ENCODE results near the gene GDF10. TPM values are rescaled to one million over a fixed set of nuclear protein-coding genes. Genes with fewer than 3 reads are reported as not detected.

The GDF10 gene
- total and polyA plus RNA-seq, 2 of the 8 experiments (the other 6 are each of a cell fraction or from before 2014, with no cell fraction given) = 0.19 to 0.32 TPM

- no peak overlapping the region for H4K8ac ChIP-seq (ENCODE audit: extremely low read depth, insufficient read depth, low read length)
- H3K4ac ChIP-seq (replicated peaks; ENCODE audit: insufficient read length, low read depth, low read length) = no peak overlapping the region
- H2BK15ac ChIP-seq (ENCODE audit: low read length) = no peak overlapping the region
- H3K27me3 ChIP-seq (replicated peaks in 1 of 4; ENCODE audit: control insufficient read depth in 3 of 4, extremely low read depth in 1 of 4, insufficient read depth in 3 of 4, low read length in 3 of 4) = no peaks in the 10 kb centered on the region
- no peaks in the 10 kb centered on the region for H3K23me2 ChIP-seq (ENCODE audit: low read depth, low read length)
- no peak overlapping the region for H3K56ac ChIP-seq (replicated peaks; ENCODE audit: insufficient read length, low read depth, low read length)
- H3K4me1 ChIP-seq (replicated peaks in 1 of 4; ENCODE audit: control insufficient read depth in 3 of 4, insufficient read depth in 4 of 4, low read length in 3 of 4) = no peaks in the 10 kb centered on the region
- ChIA-PET CTCF (ENCODE audit: partially characterized antibody) (interaction anchor here (0.9 to 1.2 kb wide), 2 partner anchors 102 to 205 kb away, joined by 3 to 4 read pairs; no protein-coding TSS in a partner anchor), POLR2A (ENCODE audit: partially characterized antibody) (interaction anchor here (1.0 kb wide), 1 partner anchor 26 kb away, joined by 3 read pairs; no protein-coding TSS in a partner anchor)
- H3K4me3 ChIP-seq (ENCODE audit: extremely low read depth in 1 of 4, insufficient read depth in 2 of 4, low read depth in 3 of 4, low read length in 4 of 4) = no peak overlapping the region
- no peaks in the 10 kb centered on the region for H4K20me1 ChIP-seq (replicated peaks in 1 of 2; ENCODE audit: control insufficient read depth in 1 of 2, insufficient read depth in 2 of 2, low read length in 2 of 2)
- H2BK12ac ChIP-seq (ENCODE audit: low read depth, low read length) = no peak overlapping the region
- DNase-seq (ENCODE audit: low read depth in 1 of 2, low spot score in 2 of 2) = peak in 1 of 2 experiments; percentile 31
- H3K14ac ChIP-seq (ENCODE audit: insufficient read length) = no peak overlapping the region
- H2AK5ac ChIP-seq (ENCODE audit: low read depth, low read length) = no peak overlapping the region
- no peak overlapping the region for H3K23ac ChIP-seq (ENCODE audit: insufficient read length)
- WGBS, 2 experiments (ENCODE audit: extremely low coverage in 1 of 2, insufficient coverage in 1 of 2, insufficient read length in 1 of 2, insufficient replicate concordance in 2 of 2, low coverage in 1 of 2, low lambda C conversion rate in 2 of 2, missing lambda C conversion rate in 1 of 2) = 92% methylated on average over 7 of the region's 10 CpGs; no CpG with 5 or more reads in 1 of the 2 experiments
- H3K79me2 ChIP-seq (ENCODE audit: control insufficient read depth in 1 of 2, insufficient read depth in 2 of 2, low read length in 2 of 2) = no peaks in the 10 kb centered on the region
- H3K36me3 ChIP-seq (ENCODE audit: control insufficient read depth in 2 of 4, insufficient read depth in 4 of 4, low read length in 3 of 4) = no peaks in the 10 kb centered on the region
- no peaks in the 10 kb centered on the region for H3K9me3 ChIP-seq (ENCODE audit: insufficient read depth in 2 of 2, low read depth in 1 of 2, low read length in 1 of 2)
- no peak overlapping the region for H4K91ac ChIP-seq (replicated peaks; ENCODE audit: insufficient read length, low read length)
- no peak for FAIRE-seq
- H2BK20ac ChIP-seq (ENCODE audit: low read length) = no peak overlapping the region
- H4K5ac ChIP-seq (ENCODE audit: insufficient read length, low read depth, low read length) = no peak overlapping the region
- no peak overlapping the region for H3K18ac ChIP-seq (ENCODE audit: extremely low read depth, low read length)
- no peak overlapping the region for H3K4me2 ChIP-seq (ENCODE audit: insufficient read depth in 1 of 2, low read depth in 2 of 2, low read length in 2 of 2)
- no peak overlapping the region for H2BK5ac ChIP-seq (ENCODE audit: low read depth, low read length)
- H2AFZ ChIP-seq (ENCODE audit: low read length) = no peak overlapping the region
- no peaks in the 10 kb centered on the region for H3K79me1 ChIP-seq (ENCODE audit: low read depth, low read length)
- no peak overlapping the region for H2BK120ac ChIP-seq (replicated peaks; ENCODE audit: low read depth, low read length)
- no peak overlapping the region for H3K27ac ChIP-seq (ENCODE audit: low read depth, low read length)
- H3K9ac ChIP-seq (replicated peaks in 1 of 4; ENCODE audit: extremely low read depth in 1 of 4, low read depth in 3 of 4, low read length in 3 of 4) = no peak overlapping the region
- TF ChIP-seq KDM4A (IDR thresholded peaks at IDR 0.05; ENCODE audit: low read depth, low read length, severe bottlenecking) (no peak), CREB1 (IDR thresholded peaks at IDR 0.05) (no peak), YY1 (IDR thresholded peaks at IDR 0.05; ENCODE audit: low read depth, low read length) (no peak), SIRT6 (IDR thresholded peaks at IDR 0.05; ENCODE audit: low read length) (no peak)
Measured at GRCh38 chr10:47253030-47253637, 46.9 kb upstream of the GDF10 start.
